Stimulated activated naive CD8-positive, alpha-beta T cell treated with anti-CD3 and anti-CD28 coated beads, Interleukin-15, amount 100 ng/mL, for 72 hours (primary cell): ENCODE results near the gene ARL10.
A peak's percentile ranks its signal among the peaks of the same experiment; 100 is the strongest.

Experiments
- ATAC-seq: fragments of 150-1000 bp; cut with Tn5 transposase; 2 replicates; pipeline ENCODE4 v1.10.0; 2021; ENCODE audit warnings: mild to moderate bottlenecking, moderate library complexity
- DNase-seq, 2 donors: peaks; one replicate each; pipeline ENCODE4 v3.0.0; 2021 to 2022
- H3K27ac Mint-ChIP-seq, 2 donors: one replicate each; pipeline ENCODE4 v1.8.0; 2022; ENCODE audit warnings: mild to moderate bottlenecking in 2 of 2, mixed read lengths in 2 of 2, moderate library complexity in 2 of 2
- H3K27me3 Mint-ChIP-seq: one replicate; pipeline ENCODE4 v1.8.0; 2022; ENCODE audit warnings: mixed read lengths
- H3K4me1 Mint-ChIP-seq: one replicate; pipeline ENCODE4 v1.8.0; 2022; ENCODE audit warnings: mild to moderate bottlenecking, mixed read lengths
- H3K4me3 Mint-ChIP-seq, 2 donors: one replicate each; pipeline ENCODE4 v1.8.0; 2022; ENCODE audit warnings: mild to moderate bottlenecking in 2 of 2, mixed read lengths in 2 of 2, moderate library complexity in 1 of 2
- H3K9me3 Mint-ChIP-seq, 2 donors: one replicate each; pipeline ENCODE4 v1.8.0; 2022; ENCODE audit warnings: mixed read lengths in 2 of 2

The ARL10 gene

GRCh38 chr5:176412517-176413254 is 47.4 kb downstream of the ARL10 start:
- H3K4me3 Mint-ChIP-seq = no peak overlapping the region
- H3K9me3 Mint-ChIP-seq = no peaks in the 10 kb centered on the region
- H3K27ac Mint-ChIP-seq = no peak overlapping the region
- peaks cover 57% of the 10 kb centered on the region for H3K4me1 Mint-ChIP-seq
- ATAC-seq (no peak), DNase-seq (no peak)
- no peaks in the 10 kb centered on the region for H3K27me3 Mint-ChIP-seq

GRCh38 chr5:176413255-176413565 is 47.9 kb downstream of the ARL10 start:
- H3K27me3 Mint-ChIP-seq = no peaks in the 10 kb centered on the region
- no peak for DNase-seq
- no peaks in the 10 kb centered on the region for H3K9me3 Mint-ChIP-seq
- H3K4me1 Mint-ChIP-seq = peaks cover 57% of the 10 kb centered on the region
- no peak for ATAC-seq
- H3K27ac Mint-ChIP-seq = no peak overlapping the region
- no peak overlapping the region for H3K4me3 Mint-ChIP-seq

- no peak overlapping the region for H3K27ac Mint-ChIP-seq
- no peak overlapping the region for H3K4me3 Mint-ChIP-seq
- DNase-seq (no peak), ATAC-seq (no peak)
- H3K9me3 Mint-ChIP-seq = no peaks in the 10 kb centered on the region
- H3K4me1 Mint-ChIP-seq = peaks cover 57% of the 10 kb centered on the region
- no peaks in the 10 kb centered on the region for H3K27me3 Mint-ChIP-seq
Observed at GRCh38 chr5:176413709-176414191, 48.5 kb downstream of the ARL10 start.

- ATAC-seq (no peak), DNase-seq (no peak)
- Mint-ChIP-seq H3K9me3 (no peaks in the 10 kb centered on the region), H3K27me3 (no peaks in the 10 kb centered on the region), H3K4me1 (peaks cover 57% of the 10 kb centered on the region), H3K4me3 (peak overlapping the region in 1 of 2 donors; percentile 86), H3K27ac (peak overlapping the region in 1 of 2 donors; percentile 65)
Observed at GRCh38 chr5:176414704-176415103, 49.4 kb downstream of the ARL10 start.

- peaks cover 57% of the 10 kb centered on the region for H3K4me1 Mint-ChIP-seq
Observed at GRCh38 chr5:176415240-176415951, 50.1 kb downstream of the ARL10 start.

GRCh38 chr5:176415952-176416924 is 51.0 kb downstream of the ARL10 start, which contains the start of gene CLTB:
TSS of gene CLTB (minus strand) at chr5:176416539. CDS start at chr5:176416363, 176 bp downstream.
- peak within 1 kb of the TSS; percentile 86 to 93 for H3K4me3 Mint-ChIP-seq
- ATAC-seq (peak; percentile 98), DNase-seq (peak; percentile 81 to 83)
- H3K9me3 Mint-ChIP-seq = peaks cover 0 to 3% of the 10 kb centered on the region in 2 donors
- H3K27ac Mint-ChIP-seq = peak within 1 kb of the TSS; percentile 83 to 89
- peaks cover 52% of the 10 kb centered on the region for H3K4me1 Mint-ChIP-seq
- H3K27me3 Mint-ChIP-seq = no peaks in the 10 kb centered on the region

More at GRCh38 chr5:176415240-176415951, 50.1 kb downstream of the ARL10 start:
- Mint-ChIP-seq H3K27me3 (no peaks in the 10 kb centered on the region), H3K9me3 (no peaks in the 10 kb centered on the region), H3K4me3 (peak overlapping the region; percentile 86 to 93), H3K27ac (peak overlapping the region; percentile 67 to 68)
- DNase-seq = no peak
- ATAC-seq = no peak

GRCh38 chr5:176416965-176417364 is 51.7 kb downstream of the ARL10 start:
- Mint-ChIP-seq H3K4me3 (peak overlapping the region; percentile 62 to 66), H3K27me3 (no peaks in the 10 kb centered on the region), H3K4me1 (peaks cover 45% of the 10 kb centered on the region), H3K9me3 (peaks cover 0 to 7% of the 10 kb centered on the region in 2 donors), H3K27ac (peak overlapping the region in 1 of 2 donors; percentile 8)
- DNase-seq (no peak), ATAC-seq (no peak)

- Mint-ChIP-seq H3K4me1 (peaks cover 34% of the 10 kb centered on the region), H3K4me3 (no peak overlapping the region), H3K27me3 (no peaks in the 10 kb centered on the region), H3K9me3 (peaks cover 0 to 7% of the 10 kb centered on the region in 2 donors), H3K27ac (no peak overlapping the region)
- ATAC-seq = no peak
- DNase-seq = no peak
Observed at GRCh38 chr5:176418251-176418650, 53.0 kb downstream of the ARL10 start.

- H3K9me3 Mint-ChIP-seq = peaks cover 0 to 7% of the 10 kb centered on the region in 2 donors
- H3K27me3 Mint-ChIP-seq = no peaks in the 10 kb centered on the region
- peaks cover 15% of the 10 kb centered on the region for H3K4me1 Mint-ChIP-seq
- ATAC-seq = no peak
- H3K27ac Mint-ChIP-seq = no peak overlapping the region
- no peak overlapping the region for H3K4me3 Mint-ChIP-seq
- no peak for DNase-seq
Observed at GRCh38 chr5:176420086-176420485, 54.8 kb downstream of the ARL10 start.

GRCh38 chr5:176420972-176421544 is 55.8 kb downstream of the ARL10 start:
- no peak overlapping the region for H3K4me3 Mint-ChIP-seq
- ATAC-seq = no peak
- no peak overlapping the region for H3K27ac Mint-ChIP-seq
- peaks cover 8% of the 10 kb centered on the region for H3K4me1 Mint-ChIP-seq
- DNase-seq = no peak
- no peaks in the 10 kb centered on the region for H3K27me3 Mint-ChIP-seq
- H3K9me3 Mint-ChIP-seq = peaks cover 0 to 7% of the 10 kb centered on the region in 2 donors

- ATAC-seq = no peak
- DNase-seq = no peak
- Mint-ChIP-seq H3K4me3 (no peak overlapping the region), H3K27me3 (no peaks in the 10 kb centered on the region), H3K9me3 (peaks cover 0 to 7% of the 10 kb centered on the region in 2 donors), H3K27ac (no peak overlapping the region), H3K4me1 (no peaks in the 10 kb centered on the region)
Observed at GRCh38 chr5:176424181-176424580, 58.9 kb downstream of the ARL10 start.

- Mint-ChIP-seq H3K4me3 (no peak overlapping the region), H3K9me3 (peaks cover 0 to 7% of the 10 kb centered on the region in 2 donors), H3K27me3 (no peaks in the 10 kb centered on the region)
Observed at GRCh38 chr5:176425138-176425537, 59.9 kb downstream of the ARL10 start.

GRCh38 chr5:176425791-176426190 is 60.5 kb downstream of the ARL10 start:
- ATAC-seq = no peak
- peaks cover 0 to 7% of the 10 kb centered on the region in 2 donors for H3K9me3 Mint-ChIP-seq
- H3K4me1 Mint-ChIP-seq = peaks cover 12% of the 10 kb centered on the region
- H3K27ac Mint-ChIP-seq = no peak overlapping the region
- H3K4me3 Mint-ChIP-seq = no peak overlapping the region
- no peaks in the 10 kb centered on the region for H3K27me3 Mint-ChIP-seq
- DNase-seq = no peak

More at GRCh38 chr5:176425138-176425537, 59.9 kb downstream of the ARL10 start:
- ATAC-seq = no peak
- Mint-ChIP-seq H3K4me1 (peaks cover 5% of the 10 kb centered on the region), H3K27ac (no peak overlapping the region)
- no peak for DNase-seq

- ATAC-seq = no peak
- H3K4me3 Mint-ChIP-seq = no peak overlapping the region
Observed at GRCh38 chr5:176426876-176427275, 61.6 kb downstream of the ARL10 start.

GRCh38 chr5:176427971-176428370 is 62.7 kb downstream of the ARL10 start:
- no peak for DNase-seq
- Mint-ChIP-seq H3K4me1 (peaks cover 13% of the 10 kb centered on the region), H3K27me3 (no peaks in the 10 kb centered on the region), H3K9me3 (peaks cover 0 to 4% of the 10 kb centered on the region in 2 donors), H3K27ac (no peak overlapping the region), H3K4me3 (no peak overlapping the region)
- ATAC-seq = no peak

More at GRCh38 chr5:176426876-176427275, 61.6 kb downstream of the ARL10 start:
- DNase-seq = no peak
- Mint-ChIP-seq H3K9me3 (no peaks in the 10 kb centered on the region), H3K27ac (no peak overlapping the region), H3K27me3 (no peaks in the 10 kb centered on the region), H3K4me1 (peaks cover 13% of the 10 kb centered on the region)
